ENCODE measurements around the gene NBDY. TPM values are rescaled to one million over a fixed set of nuclear protein-coding genes. Genes with fewer than 3 reads are reported as not detected.
A peak's percentile ranks its signal among the peaks of the same experiment; 100 is the strongest.

NBDY gene
- total and polyA plus RNA-seq, 2 of the 13 experiments (the other 11 are each of a cell fraction or from before 2014, with no cell fraction given): 1.4 to 1.7 TPM

- Histone ChIP-seq H3K36me3 (replicated peaks in 1 of 2; ENCODE audit: control insufficient read depth in 1 of 2, insufficient read depth in 2 of 2, low read length in 2 of 2) (no peaks in the 10 kb centered on the region), H3K4me2 (ENCODE audit: low read depth, low read length) (no peak overlapping the region), H3K27me3 (ENCODE audit: control insufficient read depth in 1 of 2, insufficient read depth in 2 of 2, low read length in 2 of 2) (no peaks in the 10 kb centered on the region), H2AFZ (ENCODE audit: low read length) (no peak overlapping the region), H3K4me1 (ENCODE audit: insufficient read depth, low read length) (no peaks in the 10 kb centered on the region), H3K79me2 (ENCODE audit: insufficient read depth, low read length) (no peaks in the 10 kb centered on the region), H3K9ac (ENCODE audit: insufficient read depth, low read depth, low read length) (no peak overlapping the region), H3K27ac (ENCODE audit: extremely low read length, insufficient read depth, low read length) (no peak overlapping the region), H3K9me3 (ENCODE audit: low read length) (no peaks in the 10 kb centered on the region), H4K20me1 (ENCODE audit: insufficient read depth, low read length) (no peaks in the 10 kb centered on the region), H3K4me3 (replicated peaks in 1 of 3; ENCODE audit: insufficient read depth in 1 of 3, low read depth in 2 of 3, low read length in 3 of 3) (no peak overlapping the region)
- TF ChIP-seq CREB1 (IDR thresholded peaks at IDR 0.05): no peak
- TF ChIP-seq CREB1 (CRISPR knock-in tag; IDR thresholded peaks at IDR 0.05): peak; percentile 26; the same call in 1 of the 2 replicates
- TF ChIP-seq CTCF (CRISPR knock-in tag; IDR thresholded peaks at IDR 0.05): peak; percentile 41
- TF ChIP-seq ONECUT2 (CRISPR knock-in tag; IDR thresholded peaks at IDR 0.05): no peak
- TF ChIP-seq POLR2AphosphoS2 (IDR thresholded peaks at IDR 0.05; ENCODE audit: low read depth, low read length): no peak
- POLR2A ChIA-PET: no interaction called here
- no TSS peak for BruUV-seq (replicated peaks)
- 69% methylated on average over 5 of the region's 13 CpGs for WGBS (ENCODE audit: low lambda C conversion rate)
- FAIRE-seq: no peak
- peak; percentile 46; the same call in 2 of the 3 replicates for ATAC-seq
- intact Hi-C loops (cut with micrococcal nuclease; ENCODE audit: unreplicated experiment): no loop called here
- in situ Hi-C loops (cut with HindIII; ENCODE audit: extremely low pct_ligation_motif_present, low pct_unique_long_range_greater_than_20kb): no loop called here
- peak; percentile 10 for DNase-seq (ENCODE audit: low spot score)
- CTCF ChIA-PET (ENCODE audit: low intra/inter-chr PET ratio, low total read pairs): no interaction called here
These were observed 70.1 kb downstream of the NBDY start for GRCh38 chrX:56798866-56799758.

GRCh38 chrX:56800307-56800706, 71.3 kb downstream of the NBDY start:
- POLR2A ChIA-PET: no interaction called here
- H3K27ac ChIP-seq (ENCODE audit: extremely low read length, insufficient read depth, low read length): no peak overlapping the region
- CTCF ChIA-PET (ENCODE audit: low intra/inter-chr PET ratio, low total read pairs): no interaction called here
- FAIRE-seq (no peak), ATAC-seq (no peak), DNase-seq (ENCODE audit: low spot score) (no peak)
- no peaks in the 10 kb centered on the region for H3K36me3 ChIP-seq (replicated peaks in 1 of 2; ENCODE audit: control insufficient read depth in 1 of 2, insufficient read depth in 2 of 2, low read length in 2 of 2)
- no peak overlapping the region for H3K4me3 ChIP-seq (replicated peaks in 1 of 3; ENCODE audit: insufficient read depth in 1 of 3, low read depth in 2 of 3, low read length in 3 of 3)
- H4K20me1 ChIP-seq (ENCODE audit: insufficient read depth, low read length): no peaks in the 10 kb centered on the region
- BruUV-seq (replicated peaks): no TSS peak
- no peaks in the 10 kb centered on the region for H3K4me1 ChIP-seq (ENCODE audit: insufficient read depth, low read length)
- H3K4me2 ChIP-seq (ENCODE audit: low read depth, low read length): no peak overlapping the region
- no peaks in the 10 kb centered on the region for H3K9me3 ChIP-seq (ENCODE audit: low read length)
- WGBS (ENCODE audit: low lambda C conversion rate): 63% methylated on average over 3 of the region's 3 CpGs
- H3K79me2 ChIP-seq (ENCODE audit: insufficient read depth, low read length): no peaks in the 10 kb centered on the region
- in situ Hi-C loops (cut with HindIII; ENCODE audit: extremely low pct_ligation_motif_present, low pct_unique_long_range_greater_than_20kb) (loop anchor here (25.0 kb wide), 1 partner anchor 187 kb away; the partner anchor contains the start of gene SPIN3), intact Hi-C loops (cut with micrococcal nuclease; ENCODE audit: unreplicated experiment) (loop anchor here (5.0 kb wide), 2 partner anchors 652 to 1227 kb away; no protein-coding TSS in a partner anchor)
- H3K27me3 ChIP-seq (ENCODE audit: control insufficient read depth in 1 of 2, insufficient read depth in 2 of 2, low read length in 2 of 2): no peaks in the 10 kb centered on the region
- no peak overlapping the region for H3K9ac ChIP-seq (ENCODE audit: insufficient read depth, low read depth, low read length)
- no peak overlapping the region for H2AFZ ChIP-seq (ENCODE audit: low read length)
- no peak for TF ChIP-seq ZNF143 (CRISPR knock-in tag; IDR thresholded peaks at IDR 0.05)
- no peak for TF ChIP-seq U2AF2 (IDR thresholded peaks at IDR 0.05; ENCODE audit: low read depth, low read length)
- TF ChIP-seq RCOR2 (CRISPR knock-in tag; IDR thresholded peaks at IDR 0.05): no peak
- TF ChIP-seq, protein P1, sequence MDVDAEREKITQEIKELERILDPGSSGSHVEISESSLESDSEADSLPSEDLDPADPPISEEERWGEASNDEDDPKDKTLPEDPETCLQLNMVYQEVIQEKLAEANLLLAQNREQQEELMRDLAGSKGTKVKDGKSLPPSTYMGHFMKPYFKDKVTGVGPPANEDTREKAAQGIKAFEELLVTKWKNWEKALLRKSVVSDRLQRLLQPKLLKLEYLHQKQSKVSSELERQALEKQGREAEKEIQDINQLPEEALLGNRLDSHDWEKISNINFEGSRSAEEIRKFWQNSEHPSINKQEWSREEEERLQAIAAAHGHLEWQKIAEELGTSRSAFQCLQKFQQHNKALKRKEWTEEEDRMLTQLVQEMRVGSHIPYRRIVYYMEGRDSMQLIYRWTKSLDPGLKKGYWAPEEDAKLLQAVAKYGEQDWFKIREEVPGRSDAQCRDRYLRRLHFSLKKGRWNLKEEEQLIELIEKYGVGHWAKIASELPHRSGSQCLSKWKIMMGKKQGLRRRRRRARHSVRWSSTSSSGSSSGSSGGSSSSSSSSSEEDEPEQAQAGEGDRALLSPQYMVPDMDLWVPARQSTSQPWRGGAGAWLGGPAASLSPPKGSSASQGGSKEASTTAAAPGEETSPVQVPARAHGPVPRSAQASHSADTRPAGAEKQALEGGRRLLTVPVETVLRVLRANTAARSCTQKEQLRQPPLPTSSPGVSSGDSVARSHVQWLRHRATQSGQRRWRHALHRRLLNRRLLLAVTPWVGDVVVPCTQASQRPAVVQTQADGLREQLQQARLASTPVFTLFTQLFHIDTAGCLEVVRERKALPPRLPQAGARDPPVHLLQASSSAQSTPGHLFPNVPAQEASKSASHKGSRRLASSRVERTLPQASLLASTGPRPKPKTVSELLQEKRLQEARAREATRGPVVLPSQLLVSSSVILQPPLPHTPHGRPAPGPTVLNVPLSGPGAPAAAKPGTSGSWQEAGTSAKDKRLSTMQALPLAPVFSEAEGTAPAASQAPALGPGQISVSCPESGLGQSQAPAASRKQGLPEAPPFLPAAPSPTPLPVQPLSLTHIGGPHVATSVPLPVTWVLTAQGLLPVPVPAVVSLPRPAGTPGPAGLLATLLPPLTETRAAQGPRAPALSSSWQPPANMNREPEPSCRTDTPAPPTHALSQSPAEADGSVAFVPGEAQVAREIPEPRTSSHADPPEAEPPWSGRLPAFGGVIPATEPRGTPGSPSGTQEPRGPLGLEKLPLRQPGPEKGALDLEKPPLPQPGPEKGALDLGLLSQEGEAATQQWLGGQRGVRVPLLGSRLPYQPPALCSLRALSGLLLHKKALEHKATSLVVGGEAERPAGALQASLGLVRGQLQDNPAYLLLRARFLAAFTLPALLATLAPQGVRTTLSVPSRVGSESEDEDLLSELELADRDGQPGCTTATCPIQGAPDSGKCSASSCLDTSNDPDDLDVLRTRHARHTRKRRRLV (CRISPR knock-in tag; IDR thresholded peaks at IDR 0.05): no peak
